ENCODE results near the gene OGFOD2.

The OGFOD2 gene

DNA sequence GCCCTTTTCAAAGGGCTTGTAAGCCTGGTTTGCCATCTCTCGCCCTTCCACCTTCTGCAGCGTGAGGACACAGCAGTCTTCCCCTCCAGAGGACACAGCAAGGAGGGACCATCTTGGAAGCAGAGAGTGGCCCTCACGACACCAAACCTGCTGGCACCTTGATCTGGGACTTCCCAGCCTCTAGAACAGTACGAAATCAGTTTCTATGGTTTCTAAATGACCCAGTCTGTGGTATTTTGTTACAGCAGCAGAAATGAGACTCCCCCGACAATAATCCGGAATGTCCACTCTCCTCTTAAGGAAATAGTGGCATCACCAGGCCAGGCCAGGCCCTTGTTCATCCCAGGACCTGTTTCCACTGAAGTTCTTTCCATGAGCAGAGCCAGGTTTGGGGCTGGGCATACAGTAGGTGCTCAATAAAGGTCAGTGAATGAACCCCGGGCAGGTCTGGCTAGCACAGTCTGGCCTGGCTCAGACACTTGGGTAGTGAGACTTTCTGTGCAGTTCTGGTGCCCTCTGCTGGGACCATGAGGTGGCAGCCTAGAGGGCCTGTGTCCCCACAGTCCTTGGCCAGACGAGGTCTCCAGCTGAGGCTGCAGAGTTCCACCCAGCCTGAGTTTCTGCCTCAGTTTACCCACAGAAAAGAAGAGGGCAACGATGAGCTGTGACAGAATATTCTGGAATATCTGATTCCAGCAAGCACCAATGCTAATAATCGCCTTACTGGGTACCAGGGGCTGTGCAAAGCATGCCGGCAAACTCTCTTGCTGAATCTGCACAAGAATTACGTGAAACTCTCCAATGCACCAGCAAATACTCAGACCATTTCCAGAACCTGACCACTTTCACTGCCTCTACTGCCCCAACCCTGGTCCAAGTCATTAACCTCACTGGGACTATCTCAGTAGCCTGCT is 22.8 kb upstream of the OGFOD2 start:
- DNase-seq, result peak; percentile 44

- no peak for DNase-seq
Measured at GRCh38 chr12:122955156-122955555, 19.9 kb upstream of the OGFOD2 start.

GRCh38 chr12:122956035-122956434 is 19.0 kb upstream of the OGFOD2 start:
- DNase-seq, result no peak

GRCh38 chr12:122958198-122958888 is 16.7 kb upstream of the OGFOD2 start:
- no peak for DNase-seq

- no peak for DNase-seq
Measured at GRCh38 chr12:122959566-122960192, 15.4 kb upstream of the OGFOD2 start.

GRCh38 chr12:122960193-122960569 is 14.9 kb upstream of the OGFOD2 start:
- no peak for DNase-seq

- peak; percentile 23 for DNase-seq
Measured at GRCh38 chr12:122961531-122962329, 13.3 kb upstream of the OGFOD2 start.

GRCh38 chr12:122963941-122964265 is 11.1 kb upstream of the OGFOD2 start:
- DNase-seq, result peak; percentile 68

DNA sequence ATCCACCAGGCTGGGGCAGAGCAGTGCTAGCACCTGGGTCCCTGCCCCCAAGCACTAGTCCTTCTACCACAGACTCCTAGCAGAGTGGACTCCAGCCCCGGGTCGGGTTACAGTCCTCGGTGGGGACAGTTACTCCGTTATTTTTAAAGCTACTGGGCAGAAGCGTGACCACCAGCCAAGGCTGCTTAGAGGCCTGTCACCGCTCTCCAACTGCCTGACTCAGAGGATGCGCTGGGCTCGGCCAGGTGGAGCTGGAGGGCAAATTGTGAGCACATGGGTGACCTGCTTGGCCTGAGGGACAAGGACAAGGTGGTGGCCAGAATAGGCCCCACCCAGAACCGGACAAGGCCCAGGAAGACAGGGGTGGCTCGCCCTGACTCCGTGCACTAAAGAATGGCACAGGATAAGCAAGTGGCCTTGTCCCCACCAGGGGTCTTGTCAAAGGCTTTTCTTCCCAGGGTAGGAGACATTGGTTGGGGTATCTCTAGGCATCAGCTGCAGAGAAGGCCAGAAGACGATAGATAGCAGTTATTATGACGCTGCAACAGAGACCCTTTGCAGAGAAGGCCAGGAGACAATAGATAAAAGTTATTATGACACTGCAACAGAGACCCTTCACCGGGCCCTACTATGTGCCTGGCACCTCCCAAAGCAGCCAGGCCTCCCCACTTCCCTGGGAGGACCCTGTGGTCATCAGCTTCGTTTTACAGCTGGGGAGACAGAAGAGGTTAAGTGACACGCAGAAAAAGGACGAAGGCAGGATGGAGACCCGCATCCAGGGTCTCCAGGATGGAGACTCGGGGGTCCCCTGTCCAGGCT is 10.4 kb upstream of the OGFOD2 start:
- no peak for DNase-seq

GRCh38 chr12:122965321-122965751 is 9.7 kb upstream of the OGFOD2 start:
- DNase-seq, result no peak

DNA sequence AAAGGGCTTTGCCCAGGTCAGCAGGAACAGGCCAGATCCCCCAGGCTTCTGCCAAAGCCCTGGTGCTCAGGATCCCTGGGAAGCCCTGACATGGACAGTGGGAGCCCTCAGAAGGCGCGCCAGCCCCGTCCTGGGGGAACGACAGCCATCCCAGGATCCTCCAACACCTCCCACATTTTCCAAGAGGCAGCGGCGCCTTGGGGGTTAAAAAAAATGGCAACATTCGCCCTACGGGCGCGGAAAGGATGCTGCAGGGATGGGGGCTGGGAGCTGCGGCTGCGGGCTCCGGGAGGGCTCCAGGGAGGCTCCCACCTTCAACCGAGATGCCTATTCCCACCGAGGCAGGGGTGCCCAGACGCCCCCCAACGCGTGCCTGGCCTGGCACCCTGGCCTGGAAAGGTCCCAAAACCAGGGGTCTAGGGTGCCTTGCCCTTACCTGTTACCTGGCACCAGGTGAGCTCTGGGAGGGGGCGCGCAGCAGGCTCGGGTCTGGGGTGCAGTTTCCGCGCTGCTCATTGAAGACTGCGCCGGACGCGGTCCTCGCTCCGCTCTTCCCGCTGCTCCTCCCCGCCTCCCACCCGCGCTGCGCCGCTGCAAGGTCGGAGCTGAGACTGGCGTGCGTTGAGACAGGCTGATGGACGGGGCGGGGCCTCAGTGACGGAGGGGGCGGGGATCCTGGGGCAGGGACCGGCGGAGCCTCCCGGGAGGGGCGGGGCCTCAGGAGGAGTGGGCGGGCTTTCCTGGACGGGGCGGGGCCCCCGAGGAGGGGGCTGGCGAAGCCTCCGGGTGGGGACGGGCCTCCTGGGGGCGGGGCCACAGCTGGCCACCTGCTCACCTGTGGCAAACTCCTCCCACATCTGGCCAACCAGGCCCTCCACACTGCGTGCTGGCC is 8.9 kb upstream of the OGFOD2 start, which contains the start of gene ABCB9:
ABCB9 (minus strand) TSS at position 613 of the 892 bp plus-strand sequence. CDS start 6,228 bp downstream, outside the sequence.
- DNase-seq, result peak; percentile 71

DNA sequence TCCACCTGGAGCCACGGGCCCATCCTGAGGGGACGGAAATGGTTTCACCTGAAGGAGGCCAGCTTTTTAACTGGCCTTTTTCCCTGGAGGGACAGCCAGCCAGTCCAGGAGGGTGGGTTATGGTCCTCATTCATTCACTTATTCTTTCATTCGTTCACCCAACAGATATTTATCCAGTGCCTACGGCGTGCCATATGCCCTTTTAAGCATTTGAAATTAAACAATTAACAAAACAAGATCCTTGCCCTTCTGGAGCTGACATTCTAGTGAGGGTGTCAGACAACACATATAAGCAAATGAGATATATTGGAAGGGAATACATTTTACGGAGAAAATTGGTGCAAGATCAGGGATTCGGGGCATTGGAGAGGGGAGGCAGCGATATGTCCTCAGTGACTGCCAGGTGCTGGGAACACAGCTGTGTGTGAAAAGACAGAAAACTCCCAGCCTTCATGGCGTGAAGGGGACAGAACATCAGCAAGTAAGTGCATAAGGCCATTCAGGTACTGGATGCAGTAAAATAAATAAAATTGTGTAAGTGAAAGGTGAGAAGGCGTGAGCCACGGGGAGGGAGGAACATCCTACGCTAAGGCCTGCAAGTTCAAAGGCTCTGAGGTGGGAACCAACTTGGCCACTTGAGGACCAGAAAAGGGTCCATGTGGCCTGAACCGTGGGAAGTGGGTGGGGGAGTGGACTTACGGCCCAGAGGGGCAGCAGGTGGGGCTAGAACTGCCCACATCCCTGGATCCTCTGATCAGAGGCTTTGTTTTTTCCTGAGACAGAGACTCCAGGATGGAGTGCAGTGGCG is 8.1 kb upstream of the OGFOD2 start:
- no peak for DNase-seq

DNA sequence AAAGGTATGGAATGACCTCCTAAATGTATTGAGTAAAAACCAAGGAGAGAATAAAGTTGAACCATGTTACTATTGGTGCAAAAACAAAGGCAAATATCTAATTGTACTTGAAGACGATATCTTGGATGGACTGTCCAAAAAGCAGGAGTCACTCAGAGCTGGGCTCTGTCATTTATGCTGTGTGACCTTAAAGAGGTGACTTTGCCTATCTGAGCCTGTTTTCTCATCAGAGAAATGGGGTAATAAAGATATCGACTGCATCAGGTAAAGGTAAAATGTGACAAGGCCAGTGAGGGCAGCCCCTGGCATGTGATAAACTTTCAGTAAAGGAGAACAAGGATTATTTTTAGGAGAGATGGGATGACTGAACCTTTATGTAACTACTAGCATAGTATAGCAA is 6.9 kb upstream of the OGFOD2 start:
- no peak for DNase-seq

DNA sequence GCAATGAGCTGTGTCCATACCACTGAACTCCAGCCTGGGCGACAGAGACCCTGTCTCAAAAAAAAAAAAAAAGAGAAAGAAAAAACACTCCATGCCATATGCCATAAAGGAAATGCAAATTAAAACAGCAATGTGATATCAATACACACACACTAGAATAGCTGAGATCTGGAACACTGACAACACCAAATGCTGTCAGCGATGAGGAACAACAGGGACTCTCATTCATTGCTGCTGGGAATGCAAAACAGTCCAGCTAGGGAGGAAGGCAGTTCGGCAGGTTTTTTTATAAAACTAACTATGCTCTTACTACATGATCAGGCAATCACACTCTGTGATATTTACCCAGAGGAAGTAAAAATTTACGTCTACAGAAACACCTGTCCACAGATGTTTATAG is 5.4 kb upstream of the OGFOD2 start:
- no peak for DNase-seq

- DNase-seq, result peak; percentile 95
Measured at GRCh38 chr12:122974274-122974891, 661 bp upstream of the OGFOD2 start.

DNA sequence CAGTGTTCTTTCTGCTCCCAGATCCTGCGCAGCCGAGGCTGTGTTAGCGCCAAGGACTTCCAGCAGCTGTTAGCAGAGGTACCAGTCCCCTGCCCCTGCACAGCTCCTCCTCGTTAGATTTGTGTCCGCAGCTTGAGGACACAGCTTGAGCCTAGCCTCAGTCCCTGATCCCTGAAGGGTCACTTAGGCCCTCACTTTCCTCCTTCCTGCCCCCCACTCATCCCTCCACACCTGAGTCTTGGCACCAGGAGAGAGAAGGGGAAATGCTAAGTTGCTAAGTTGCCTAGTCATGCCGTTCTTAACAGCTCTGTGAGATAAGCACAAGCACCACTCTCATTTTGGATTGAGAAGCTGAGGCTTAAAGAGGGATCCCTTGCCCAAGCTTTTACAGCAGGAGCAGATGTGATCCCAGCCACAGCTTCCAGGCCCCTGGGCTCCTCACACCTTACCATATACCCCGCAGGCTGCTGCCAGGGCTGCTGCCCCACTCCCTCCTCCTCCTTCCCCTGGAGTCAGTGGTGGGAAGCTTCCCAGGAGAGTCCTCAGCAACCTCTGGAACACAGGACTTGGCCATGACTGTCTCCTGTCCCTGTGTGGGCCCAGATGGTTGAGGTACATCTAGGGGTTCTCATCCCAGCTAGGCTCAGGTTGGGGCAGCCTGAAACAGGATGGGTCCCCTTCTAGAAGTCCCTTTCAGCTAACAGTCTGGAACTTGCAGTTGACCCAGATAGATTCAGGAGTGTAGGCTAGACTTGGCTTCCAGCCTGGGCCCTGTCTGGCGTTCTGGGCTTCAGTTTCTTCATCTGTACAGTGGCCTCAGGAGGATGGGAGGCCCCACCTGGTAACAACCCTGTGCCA is 975 bp downstream of the OGFOD2 start:
- no peak for DNase-seq

- no peak for DNase-seq
Measured at GRCh38 chr12:122976648-122976975, 1.6 kb downstream of the OGFOD2 start.

GRCh38 chr12:122977153-122977552 is 2.1 kb downstream of the OGFOD2 start:
- DNase-seq, result no peak

Data from NCI-H1092 (cell line).